HG03571 (cell line): ENCODE measurements around the gene MAPT.
"Not testable (repeated sequence)": the region's sequence is repeated elsewhere in the genome, so short reads cannot be mapped to it uniquely, and the experiment has no call there.

Experiments
- ATAC-seq: cut with Tn5 transposase; IDR thresholded peaks from one replicate; pipeline ENCODE4 v1.9.1; 2021; ENCODE audit not compliant: unreplicated experiment

Gene MAPT

GRCh38 chr17:45923511-45924268 lies 29.3 kb downstream of the MAPT start:
- ATAC-seq, result no peak

GRCh38 chr17:45924332-45924820 lies 30.0 kb downstream of the MAPT start:
- ATAC-seq, result no peak

GRCh38 chr17:45925311-45925710 lies 31.0 kb downstream of the MAPT start:
- no peak for ATAC-seq

GRCh38 chr17:45927247-45927646 lies 32.9 kb downstream of the MAPT start:
- ATAC-seq, result no peak

- ATAC-seq, result no peak
These were observed 35.0 kb downstream of the MAPT start for GRCh38 chr17:45929344-45929743.

- ATAC-seq, result no peak
These were observed 36.1 kb downstream of the MAPT start for GRCh38 chr17:45930420-45930951.

GRCh38 chr17:45931677-45932076 lies 37.3 kb downstream of the MAPT start:
- ATAC-seq, result no peak

- no peak for ATAC-seq
These were observed 40.0 kb downstream of the MAPT start for GRCh38 chr17:45934044-45934979.

GRCh38 chr17:45935197-45935709 lies 40.9 kb downstream of the MAPT start:
- ATAC-seq, result no peak

- no peak for ATAC-seq
These were observed 41.6 kb downstream of the MAPT start for GRCh38 chr17:45935710-45936509.

- ATAC-seq, result no peak
These were observed 42.3 kb downstream of the MAPT start for GRCh38 chr17:45936610-45937009.

- ATAC-seq, result not testable (repeated sequence)
These were observed 42.8 kb downstream of the MAPT start for GRCh38 chr17:45937186-45937585.

GRCh38 chr17:45939395-45939794 lies 45.0 kb downstream of the MAPT start:
- no peak for ATAC-seq

GRCh38 chr17:45940293-45940692 lies 45.9 kb downstream of the MAPT start:
- no peak for ATAC-seq

GRCh38 chr17:45940826-45941225 lies 46.5 kb downstream of the MAPT start:
- no peak for ATAC-seq

- ATAC-seq, result no peak
These were observed 47.0 kb downstream of the MAPT start for GRCh38 chr17:45941395-45941794.

GRCh38 chr17:45942284-45942683 lies 47.9 kb downstream of the MAPT start:
- no peak for ATAC-seq

GRCh38 chr17:45946841-45947256 lies 52.5 kb downstream of the MAPT start:
- ATAC-seq, result no peak

GRCh38 chr17:45948498-45948880 lies 54.1 kb downstream of the MAPT start:
- ATAC-seq, result no peak

- ATAC-seq, result no peak
These were observed 54.7 kb downstream of the MAPT start for GRCh38 chr17:45948881-45949624.
